ENCODE measurements around the gene GOLGA8K.
"Not testable (repeated sequence)": the region's sequence is repeated elsewhere in the genome, so short reads cannot be mapped to it uniquely, and the experiment has no call there.

GOLGA8K gene

GRCh38 chr15:32352748-32353147, 50.3 kb downstream of the GOLGA8K start:
- not testable (repeated sequence) for DNase-seq

- not testable (repeated sequence) for DNase-seq
Measured at GRCh38 chr15:32350563-32351220, 52.4 kb downstream of the GOLGA8K start.

- DNase-seq = peak; percentile 13
Measured at GRCh38 chr15:32347037-32347436, 56.1 kb downstream of the GOLGA8K start.

GRCh38 chr15:32345978-32346547, 57.0 kb downstream of the GOLGA8K start:
- not testable (repeated sequence) for DNase-seq

- DNase-seq = not testable (repeated sequence)
Measured at GRCh38 chr15:32343921-32344320, 59.2 kb downstream of the GOLGA8K start.
